ENCODE results near the gene ECEL1. TPM values are rescaled to one million over a fixed set of nuclear protein-coding genes. Genes with fewer than 3 reads are reported as not detected.

Gene ECEL1
- total and polyA plus RNA-seq, 7 experiments from 2014 or later = not detected

DNA sequence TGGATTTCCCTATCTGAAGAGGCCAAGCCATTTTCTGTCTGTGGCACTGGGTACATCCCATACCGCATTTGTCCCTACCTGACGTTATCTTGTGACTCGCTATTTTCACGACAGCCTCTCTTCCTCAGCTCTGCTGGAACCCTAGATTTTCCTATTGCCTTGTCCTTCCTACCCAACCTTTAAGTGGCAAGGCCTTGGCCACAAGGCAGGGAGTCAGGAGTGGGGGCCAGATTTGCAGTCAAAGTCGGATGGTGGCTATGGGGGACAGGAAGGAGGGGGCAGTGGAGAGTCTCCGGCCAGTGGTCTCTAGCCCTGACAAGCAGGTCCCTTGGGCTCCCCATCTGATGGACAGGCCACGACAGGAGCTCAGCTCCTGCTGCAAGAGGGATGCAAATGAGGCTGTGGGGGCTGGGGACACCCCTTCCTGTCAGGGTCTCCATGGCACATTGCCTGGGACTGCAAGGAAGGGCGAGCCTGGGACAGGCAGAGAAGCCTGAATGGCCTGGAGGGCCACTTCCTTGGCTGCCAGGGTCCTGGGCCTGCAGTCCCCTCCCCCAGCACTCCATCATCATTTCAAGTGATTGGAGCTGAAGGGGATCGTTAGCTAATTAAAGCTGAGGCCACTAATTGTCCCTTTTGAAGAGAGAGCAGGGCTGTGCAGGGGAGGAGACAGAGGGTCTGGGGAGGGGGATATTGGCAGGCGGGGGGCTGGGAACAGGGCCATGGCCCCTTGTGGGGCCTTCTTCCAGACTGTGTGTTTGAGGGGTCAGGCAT lies 6.3 kb upstream of the ECEL1 start:
- H3K9me3 Mint-ChIP-seq = no peaks in the 10 kb centered on the region
- no peak for ATAC-seq

DNA sequence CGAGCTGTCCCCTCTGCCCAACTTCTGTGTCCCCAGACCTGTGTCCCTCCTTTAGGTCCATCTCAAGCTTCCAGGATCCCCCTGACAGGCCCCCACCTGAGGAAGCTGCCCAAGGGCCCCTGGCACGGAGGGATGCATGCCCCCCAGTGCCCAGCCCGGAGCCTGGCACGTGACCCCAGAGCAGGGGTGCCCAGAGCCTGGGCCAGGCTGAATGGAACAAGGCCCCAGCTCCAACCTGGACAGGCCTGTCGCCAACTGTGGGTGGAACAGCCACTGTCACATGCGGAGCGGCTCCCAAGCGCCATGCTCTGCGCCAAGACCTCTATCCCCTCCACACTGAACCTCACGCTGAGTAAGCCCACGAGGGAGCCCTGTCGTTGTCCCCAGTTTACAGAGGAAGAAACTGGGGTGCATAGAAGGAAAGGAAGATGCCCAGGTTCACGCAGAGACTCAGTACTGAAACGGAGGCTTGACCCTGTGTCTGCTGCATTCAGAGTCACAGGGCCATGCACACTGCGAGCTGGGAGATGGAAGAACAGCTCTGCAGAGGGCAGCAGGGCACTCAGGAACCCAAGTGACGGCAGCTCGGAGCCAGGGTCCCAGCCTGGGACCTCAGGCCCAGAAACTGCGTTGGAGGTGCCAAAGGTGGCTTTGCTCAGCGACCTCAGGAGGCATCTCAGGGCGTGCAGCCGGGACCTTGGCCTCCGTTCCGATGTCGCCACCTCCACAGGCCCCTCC lies 5.5 kb upstream of the ECEL1 start:
- no peak overlapping the region for H3K27ac Mint-ChIP-seq
- no peaks in the 10 kb centered on the region for H3K27me3 ChIP-seq (ENCODE audit: control insufficient read depth in 2 of 2, insufficient read depth in 2 of 2, low read length in 2 of 2)

More for the DNA sequence above, 6.3 kb upstream of the ECEL1 start:
- intact Hi-C loops (cut with micrococcal nuclease) = no loop called here
- DNase-seq = peak in 1 of 9 donors; percentile 4
- no peaks in the 10 kb centered on the region for H3K36me3 ChIP-seq (ENCODE audit: control insufficient read depth in 2 of 3, insufficient read depth in 3 of 3, low read length in 3 of 3)
- H3K27ac ChIP-seq (ENCODE audit: low read depth, low read length) = no peak overlapping the region
- Mint-ChIP-seq H3K27ac (no peak overlapping the region), H3K36me3 (no peaks in the 10 kb centered on the region), H3K4me1 (peaks cover 0 to under 1% (median under 1%) of the 10 kb centered on the region in 7 donors), H3K4me3 (no peak overlapping the region), H3K27me3 (peaks cover 21 to 34% (median 26%) of the 10 kb centered on the region in 5 donors)
- CTCF ChIA-PET = no interaction called here
- POLR2A ChIA-PET = no interaction called here
- H3K4me3 ChIP-seq (ENCODE audit: low read length) = no peak overlapping the region
- no peaks in the 10 kb centered on the region for H3K27me3 ChIP-seq (ENCODE audit: control insufficient read depth in 2 of 2, insufficient read depth in 2 of 2, low read length in 2 of 2)
- no peaks in the 10 kb centered on the region for H3K9me3 ChIP-seq (ENCODE audit: control insufficient read depth in 2 of 3, low read length in 3 of 3)
- H3K4me1 ChIP-seq (ENCODE audit: control insufficient read depth in 2 of 2, insufficient read depth in 2 of 2, low read length in 2 of 2) = no peaks in the 10 kb centered on the region

GRCh38 chr2:232492236-232492848 lies 4.7 kb upstream of the ECEL1 start:
- no peak for DNase-seq
- no peaks in the 10 kb centered on the region for H3K36me3 ChIP-seq (ENCODE audit: control insufficient read depth in 2 of 3, insufficient read depth in 3 of 3, low read length in 3 of 3)
- H3K36me3 Mint-ChIP-seq = no peaks in the 10 kb centered on the region
- H3K4me1 ChIP-seq (ENCODE audit: control insufficient read depth in 2 of 2, insufficient read depth in 2 of 2, low read length in 2 of 2) = no peaks in the 10 kb centered on the region
- H3K4me3 ChIP-seq (ENCODE audit: low read length) = no peak overlapping the region
- no peaks in the 10 kb centered on the region for H3K27me3 ChIP-seq (ENCODE audit: control insufficient read depth in 2 of 2, insufficient read depth in 2 of 2, low read length in 2 of 2)
- H3K4me3 Mint-ChIP-seq = no peak overlapping the region
- H3K9me3 ChIP-seq (ENCODE audit: control insufficient read depth in 2 of 3, low read length in 3 of 3) = no peaks in the 10 kb centered on the region
- no peak overlapping the region for H3K27ac ChIP-seq (ENCODE audit: low read depth, low read length)
- H3K27ac Mint-ChIP-seq = no peak overlapping the region
- peaks cover 20 to 38% (median 25%) of the 10 kb centered on the region in 5 donors for H3K27me3 Mint-ChIP-seq
- peaks cover 0 to 5% (median 4%) of the 10 kb centered on the region in 7 donors for H3K4me1 Mint-ChIP-seq
- ChIA-PET CTCF (no interaction called here), POLR2A (no interaction called here)
- ATAC-seq = no peak
- no peaks in the 10 kb centered on the region for H3K9me3 Mint-ChIP-seq
- intact Hi-C loops (cut with micrococcal nuclease) = no loop called here

More for the DNA sequence above, 5.5 kb upstream of the ECEL1 start:
- no peak for ATAC-seq
- POLR2A ChIA-PET = no interaction called here
- H3K27ac ChIP-seq (ENCODE audit: low read depth, low read length) = no peak overlapping the region
- H3K4me3 Mint-ChIP-seq = no peak overlapping the region
- no peak for DNase-seq
- H3K27me3 Mint-ChIP-seq = peaks cover 20 to 35% (median 25%) of the 10 kb centered on the region in 5 donors
- peaks cover 0 to 5% (median 4%) of the 10 kb centered on the region in 7 donors for H3K4me1 Mint-ChIP-seq
- CTCF ChIA-PET = no interaction called here
- no peaks in the 10 kb centered on the region for H3K36me3 Mint-ChIP-seq
- intact Hi-C loops (cut with micrococcal nuclease) = no loop called here
- H3K4me1 ChIP-seq (ENCODE audit: control insufficient read depth in 2 of 2, insufficient read depth in 2 of 2, low read length in 2 of 2) = no peaks in the 10 kb centered on the region
- H3K4me3 ChIP-seq (ENCODE audit: low read length) = no peak overlapping the region
- no peaks in the 10 kb centered on the region for H3K36me3 ChIP-seq (ENCODE audit: control insufficient read depth in 2 of 3, insufficient read depth in 3 of 3, low read length in 3 of 3)
- H3K9me3 ChIP-seq (ENCODE audit: control insufficient read depth in 2 of 3, low read length in 3 of 3) = no peaks in the 10 kb centered on the region
- H3K9me3 Mint-ChIP-seq = no peaks in the 10 kb centered on the region

GRCh38 chr2:232491139-232491780 lies 3.6 kb upstream of the ECEL1 start:
- H3K4me3 Mint-ChIP-seq = peak overlapping the region in 1 of 10 donors; percentile 13
- ChIA-PET CTCF (no interaction called here), POLR2A (no interaction called here)
- H3K27ac Mint-ChIP-seq = no peak overlapping the region
- H3K9me3 ChIP-seq (ENCODE audit: control insufficient read depth in 2 of 3, low read length in 3 of 3) = no peaks in the 10 kb centered on the region
- H3K27ac ChIP-seq (ENCODE audit: low read depth, low read length) = no peak overlapping the region
- peaks cover 0 to 5% (median 4%) of the 10 kb centered on the region in 7 donors for H3K4me1 Mint-ChIP-seq
- DNase-seq (peak in 1 of 9 donors; percentile 2), ATAC-seq (no peak)
- H3K4me1 ChIP-seq (ENCODE audit: control insufficient read depth in 2 of 2, insufficient read depth in 2 of 2, low read length in 2 of 2) = no peaks in the 10 kb centered on the region
- H3K9me3 Mint-ChIP-seq = no peaks in the 10 kb centered on the region
- H3K36me3 ChIP-seq (ENCODE audit: control insufficient read depth in 2 of 3, insufficient read depth in 3 of 3, low read length in 3 of 3) = no peaks in the 10 kb centered on the region
- H3K27me3 ChIP-seq (ENCODE audit: control insufficient read depth in 2 of 2, insufficient read depth in 2 of 2, low read length in 2 of 2) = no peaks in the 10 kb centered on the region
- intact Hi-C loops (cut with micrococcal nuclease) = no loop called here
- peaks cover 20 to 43% (median 25%) of the 10 kb centered on the region in 5 donors for H3K27me3 Mint-ChIP-seq
- no peaks in the 10 kb centered on the region for H3K36me3 Mint-ChIP-seq
- H3K4me3 ChIP-seq (ENCODE audit: low read length) = no peak overlapping the region

DNA sequence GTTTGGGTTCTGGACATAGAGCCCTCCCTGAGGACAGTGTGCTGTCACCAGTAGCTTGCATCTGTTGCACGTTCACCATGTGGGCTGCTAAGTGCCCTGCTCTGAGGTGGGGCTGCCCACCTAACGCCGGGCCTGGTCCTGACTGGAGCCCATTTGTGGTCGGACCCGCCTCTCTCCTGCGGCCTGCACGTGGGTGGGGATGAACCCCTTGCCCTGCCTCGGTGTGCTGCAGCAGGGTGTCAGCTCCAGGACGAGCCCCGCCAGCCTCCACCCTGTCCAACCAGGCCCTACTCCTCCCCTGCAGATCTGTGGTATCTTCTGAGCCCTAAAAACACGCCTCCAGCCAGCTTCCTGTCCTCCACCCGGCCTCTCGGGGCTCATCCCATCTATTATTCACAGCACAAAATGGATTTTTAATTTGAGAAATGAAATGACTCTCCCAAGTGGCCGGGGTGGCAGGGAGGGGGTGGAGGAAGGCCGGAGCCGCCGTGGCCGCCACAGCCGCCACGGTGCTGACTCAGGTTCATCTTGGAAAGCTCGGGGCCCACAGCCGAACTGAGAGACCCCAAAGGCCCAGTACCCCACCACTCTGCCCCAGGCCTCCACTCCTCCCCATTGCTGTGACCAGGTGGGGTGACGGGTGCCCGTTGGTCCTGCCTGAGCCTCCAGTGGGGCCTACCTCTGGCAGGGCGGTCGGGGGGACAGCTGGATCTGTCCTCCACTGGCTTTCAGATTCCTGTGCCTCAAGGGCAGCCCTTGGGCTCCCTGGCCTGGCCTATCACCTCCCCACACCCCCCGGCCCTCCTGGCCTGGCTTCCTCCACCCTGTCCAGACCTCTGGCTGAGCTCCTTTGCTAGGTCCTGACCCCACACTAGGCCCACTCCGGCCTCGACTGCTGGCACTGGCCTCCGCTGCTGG lies 2.8 kb upstream of the ECEL1 start:
- H3K9me3 ChIP-seq (ENCODE audit: control insufficient read depth in 2 of 3, low read length in 3 of 3) = no peaks in the 10 kb centered on the region
- ATAC-seq (no peak), DNase-seq (peak in 1 of 9 donors; percentile 5)
- no peaks in the 10 kb centered on the region for H3K36me3 Mint-ChIP-seq
- H3K27me3 Mint-ChIP-seq = peaks cover 20 to 45% (median 26%) of the 10 kb centered on the region in 5 donors
- peaks cover 0 to 5% (median 4%) of the 10 kb centered on the region in 7 donors for H3K4me1 Mint-ChIP-seq
- H3K9me3 Mint-ChIP-seq = no peaks in the 10 kb centered on the region
- no peak overlapping the region for H3K4me3 ChIP-seq (ENCODE audit: low read length)
- CTCF ChIA-PET = no interaction called here
- H3K36me3 ChIP-seq (ENCODE audit: control insufficient read depth in 2 of 3, insufficient read depth in 3 of 3, low read length in 3 of 3) = no peaks in the 10 kb centered on the region
- no peaks in the 10 kb centered on the region for H3K27me3 ChIP-seq (ENCODE audit: control insufficient read depth in 2 of 2, insufficient read depth in 2 of 2, low read length in 2 of 2)
- no peak overlapping the region for H3K27ac ChIP-seq (ENCODE audit: low read depth, low read length)
- no peak overlapping the region for H3K4me3 Mint-ChIP-seq
- POLR2A ChIA-PET = no interaction called here
- H3K4me1 ChIP-seq (ENCODE audit: control insufficient read depth in 2 of 2, insufficient read depth in 2 of 2, low read length in 2 of 2) = no peaks in the 10 kb centered on the region
- intact Hi-C loops (cut with micrococcal nuclease) = no loop called here
- no peak overlapping the region for H3K27ac Mint-ChIP-seq

Data from naive thymus-derived CD4-positive, alpha-beta T cell (primary cell).